Measurements from ENCODE around the gene ZNF276.

ZNF276 gene

DNA sequence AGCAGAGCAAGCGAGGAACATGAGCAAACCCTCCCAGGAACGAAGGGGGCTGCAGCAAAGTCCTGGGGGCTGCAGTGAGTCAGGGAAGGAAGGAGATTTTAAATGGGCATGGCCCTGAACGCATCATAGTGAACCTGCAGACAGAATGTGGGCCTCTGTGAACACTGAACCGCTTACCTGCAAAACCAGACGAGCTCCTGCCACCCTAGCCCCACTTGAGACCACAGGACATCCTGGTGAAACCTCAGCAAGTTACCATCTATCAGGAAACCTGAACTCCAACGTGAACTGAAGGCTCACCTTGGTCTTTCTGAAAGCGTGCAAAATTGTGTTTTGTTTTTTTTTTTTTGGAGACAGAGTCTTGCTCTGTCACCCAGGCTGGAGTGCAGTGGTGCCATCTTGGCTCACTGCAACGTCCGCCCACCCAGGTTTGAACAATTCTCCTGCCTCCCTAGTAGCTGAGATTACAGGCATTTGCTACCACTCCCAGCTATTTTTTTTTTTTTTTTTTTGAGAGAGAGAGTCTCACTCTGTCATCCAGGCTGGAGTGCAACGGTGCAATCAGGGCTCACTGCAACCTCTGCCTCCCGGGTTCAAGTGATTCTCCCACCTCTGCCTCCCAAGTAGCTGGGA lies 64.3 kb downstream of the ZNF276 start:
- no peak for DNase-seq

DNA sequence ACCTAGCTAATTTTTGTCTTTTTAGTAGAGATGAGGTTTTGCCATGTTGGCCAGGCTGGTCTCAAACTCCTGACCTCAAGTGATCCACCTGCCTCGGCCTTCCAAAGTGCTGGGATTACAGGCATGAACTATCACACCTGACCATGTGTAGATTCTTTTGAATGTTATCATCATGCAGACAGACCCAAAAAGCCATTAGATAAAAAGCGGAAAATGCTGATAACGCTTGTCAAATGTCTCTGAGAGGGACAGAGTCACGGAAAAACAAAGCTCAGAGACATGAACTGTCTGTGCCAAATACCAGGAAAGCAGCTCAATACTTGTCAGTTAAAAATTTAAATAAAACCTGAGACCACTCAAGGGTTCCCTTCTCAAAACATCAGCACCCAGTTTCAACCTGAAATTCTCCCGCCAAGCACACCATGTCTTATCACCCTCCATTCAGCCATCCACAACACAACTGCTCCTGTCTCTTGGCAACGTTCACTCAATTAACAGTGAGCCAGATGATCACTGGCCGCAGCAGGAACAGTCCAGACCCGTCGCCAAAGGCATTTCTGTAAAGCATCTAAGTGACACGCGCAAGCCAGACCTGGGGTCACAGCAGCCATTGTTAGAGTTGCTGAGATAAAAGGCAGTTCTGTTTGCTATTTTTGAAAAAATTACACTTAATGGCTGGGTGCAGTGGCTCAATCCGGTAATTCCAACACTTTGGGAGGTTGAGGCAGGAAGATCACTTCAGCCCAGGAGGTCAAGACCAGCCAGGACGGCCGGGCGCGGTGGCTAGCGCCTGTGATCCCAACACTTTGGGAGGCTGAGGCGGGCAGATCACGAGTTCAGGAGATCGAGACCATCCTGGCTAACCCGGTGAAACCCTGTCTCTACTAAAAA lies 65.4 kb downstream of the ZNF276 start:
- no peak for DNase-seq

DNA sequence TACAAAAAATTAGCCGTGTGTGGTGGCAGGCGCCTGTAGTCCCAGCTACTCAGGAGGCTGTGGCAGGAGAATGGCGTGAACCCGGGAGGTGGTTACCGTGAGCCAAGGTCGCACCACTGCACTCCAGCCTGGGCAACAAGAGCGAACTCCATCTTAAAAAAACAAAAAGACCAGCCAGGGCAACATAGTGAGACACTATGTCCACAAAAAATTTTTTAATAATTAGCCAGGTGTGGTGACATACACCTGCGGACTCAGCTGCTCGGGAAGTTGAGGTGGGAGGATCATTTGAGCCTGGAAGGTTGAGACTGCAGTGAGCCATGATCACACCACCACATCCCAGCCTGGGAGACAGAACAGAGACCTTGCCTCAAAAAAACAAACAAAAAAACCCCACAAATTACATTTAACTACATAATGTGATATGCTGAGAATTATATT lies 66.0 kb downstream of the ZNF276 start:
- no peak for DNase-seq
